ENCODE data around the gene ZSWIM4.

Gene ZSWIM4

GRCh38 chr19:13876834-13877233 lies 81.6 kb downstream of the ZSWIM4 start, which contains the start of gene NANOS3:
TSS of gene NANOS3 (plus strand) at chr19:13877134. CDS start at chr19:13877249, 115 bp downstream.
- DNase-seq: no peak

- no peak for DNase-seq
Measured at GRCh38 chr19:13877303-13877702, 82.1 kb downstream of the ZSWIM4 start.

- DNase-seq: peak; percentile 98
Measured at GRCh38 chr19:13880059-13881043, 85.1 kb downstream of the ZSWIM4 start.

GRCh38 chr19:13881251-13881691 lies 86.0 kb downstream of the ZSWIM4 start:
- no peak for DNase-seq
